ENCODE results near the gene FAM110C. TPM values are rescaled to one million over a fixed set of nuclear protein-coding genes. Genes with fewer than 3 reads are reported as not detected.
"Not testable (repeated sequence)": the region's sequence is repeated elsewhere in the genome, so short reads cannot be mapped to it uniquely, and the experiment has no call there.

The FAM110C gene
- total RNA-seq, 2 donors from 2014 or later, result 16.6 to 20.4 TPM

DNA sequence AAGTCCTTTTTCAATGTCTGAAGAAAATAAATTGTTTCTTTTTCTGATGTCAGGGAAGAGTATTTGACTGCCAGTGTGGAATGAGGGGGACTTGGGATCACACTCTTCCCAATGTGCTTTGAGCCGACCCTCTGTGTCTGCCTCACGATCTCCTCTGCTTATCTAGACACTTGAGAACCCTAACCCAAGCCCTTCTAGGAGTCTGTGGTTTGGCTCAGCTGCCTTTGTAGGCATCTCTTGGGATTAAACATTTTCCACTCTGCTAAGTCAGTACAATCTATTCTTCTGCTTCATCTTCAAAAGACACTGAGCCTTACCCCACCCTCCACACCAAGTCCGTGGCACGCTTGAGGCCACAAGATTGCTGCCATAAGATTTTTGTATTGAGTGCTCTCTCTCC is 19.4 kb downstream of the FAM110C start:
- Histone ChIP-seq H3K4me3 (no peak overlapping the region), H3K27me3 (no peaks in the 10 kb centered on the region), H3K36me3 (replicated peaks in 1 of 2; ENCODE audit: insufficient read depth in 1 of 2, low read depth in 2 of 2) (no peaks in the 10 kb centered on the region), H3K4me1 (peaks cover 36% of the 10 kb centered on the region), H3K9me3 (peaks cover 0 to 4% (median 0%) of the 10 kb centered on the region in 3 donors), H3K27ac (no peak overlapping the region)
- no peak for TF ChIP-seq POLR2A (IDR thresholded peaks at IDR 0.05)
- TF ChIP-seq, protein P1, sequence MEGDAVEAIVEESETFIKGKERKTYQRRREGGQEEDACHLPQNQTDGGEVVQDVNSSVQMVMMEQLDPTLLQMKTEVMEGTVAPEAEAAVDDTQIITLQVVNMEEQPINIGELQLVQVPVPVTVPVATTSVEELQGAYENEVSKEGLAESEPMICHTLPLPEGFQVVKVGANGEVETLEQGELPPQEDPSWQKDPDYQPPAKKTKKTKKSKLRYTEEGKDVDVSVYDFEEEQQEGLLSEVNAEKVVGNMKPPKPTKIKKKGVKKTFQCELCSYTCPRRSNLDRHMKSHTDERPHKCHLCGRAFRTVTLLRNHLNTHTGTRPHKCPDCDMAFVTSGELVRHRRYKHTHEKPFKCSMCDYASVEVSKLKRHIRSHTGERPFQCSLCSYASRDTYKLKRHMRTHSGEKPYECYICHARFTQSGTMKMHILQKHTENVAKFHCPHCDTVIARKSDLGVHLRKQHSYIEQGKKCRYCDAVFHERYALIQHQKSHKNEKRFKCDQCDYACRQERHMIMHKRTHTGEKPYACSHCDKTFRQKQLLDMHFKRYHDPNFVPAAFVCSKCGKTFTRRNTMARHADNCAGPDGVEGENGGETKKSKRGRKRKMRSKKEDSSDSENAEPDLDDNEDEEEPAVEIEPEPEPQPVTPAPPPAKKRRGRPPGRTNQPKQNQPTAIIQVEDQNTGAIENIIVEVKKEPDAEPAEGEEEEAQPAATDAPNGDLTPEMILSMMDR (IDR thresholded peaks at IDR 0.05), result no peak
- intact Hi-C loops (cut with DNase I), result no loop called here
- 93% methylated on average over 4 of the region's 4 CpGs for WGBS, 2 donors
- ATAC-seq (no peak), DNase-seq (no peak)

DNA sequence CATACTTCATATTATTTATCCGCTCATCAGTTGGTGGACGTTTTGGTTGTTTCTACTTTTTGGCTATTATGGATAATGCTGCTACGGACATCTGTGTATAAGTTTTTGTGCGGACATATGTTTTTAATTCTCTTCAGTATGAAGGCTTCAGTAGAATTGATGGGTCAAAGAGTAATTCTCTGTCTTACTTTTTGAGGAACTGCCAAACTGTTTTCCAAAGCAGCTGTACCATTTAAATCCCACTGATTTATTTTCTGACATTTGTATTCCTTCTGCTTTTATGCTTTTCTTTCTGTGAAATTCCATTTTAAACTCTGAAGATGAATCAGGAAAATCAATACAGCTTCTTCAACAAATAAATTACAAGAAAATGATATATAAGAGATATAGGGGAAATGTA is 20.8 kb downstream of the FAM110C start:
- peaks cover 42% of the 10 kb centered on the region for H3K4me1 ChIP-seq
- H3K9me3 ChIP-seq, result peaks cover 0 to 4% (median 0%) of the 10 kb centered on the region in 3 donors
- H3K36me3 ChIP-seq (replicated peaks in 1 of 2; ENCODE audit: insufficient read depth in 1 of 2, low read depth in 2 of 2), result no peaks in the 10 kb centered on the region
- H3K27me3 ChIP-seq, result no peaks in the 10 kb centered on the region
- H3K27ac ChIP-seq, result no peak overlapping the region
- intact Hi-C loops (cut with DNase I), result no loop called here
- TF ChIP-seq, protein P1 (IDR thresholded peaks at IDR 0.05), result no peak
- TF ChIP-seq POLR2A (IDR thresholded peaks at IDR 0.05), result no peak
- no peak for ATAC-seq
- no peak for DNase-seq
- 82 to 86% methylated on average over 4 of the region's 4 CpGs for WGBS, 2 donors
- no peak overlapping the region for H3K4me3 ChIP-seq

DNA sequence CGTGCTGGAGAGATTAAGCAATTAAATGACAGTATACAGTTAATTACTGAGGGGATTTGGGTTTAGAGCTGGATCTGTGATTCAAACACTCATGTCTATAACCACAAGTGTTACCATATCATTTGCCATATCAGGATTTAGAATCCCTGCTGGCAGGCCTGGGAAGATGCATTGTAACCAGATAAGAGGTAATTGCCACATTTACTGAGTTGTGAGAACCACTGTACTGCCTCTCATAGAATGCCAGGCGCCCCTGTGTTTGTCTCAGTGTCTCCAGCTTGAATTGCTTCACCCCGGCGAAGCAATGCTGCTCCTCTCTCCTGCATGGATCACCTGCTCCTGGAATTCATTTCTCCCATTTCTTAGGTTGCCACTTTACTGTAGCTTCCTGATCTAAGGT is 21.7 kb downstream of the FAM110C start:
- intact Hi-C loops (cut with DNase I); H3K27me3 ChIP-seq; ATAC-seq; H3K36me3 ChIP-seq (replicated peaks in 1 of 2; ENCODE audit: insufficient read depth in 1 of 2, low read depth in 2 of 2); H3K4me3 ChIP-seq; H3K9me3 ChIP-seq; DNase-seq: not testable (repeated sequence)
- peak overlapping the region in 3 of 4 donors; percentile 46 to 81 (median 57) for H3K27ac ChIP-seq
- peaks cover 51% of the 10 kb centered on the region for H3K4me1 ChIP-seq
- 83 to 84% methylated on average over 4 of the region's 4 CpGs for WGBS, 2 donors

DNA sequence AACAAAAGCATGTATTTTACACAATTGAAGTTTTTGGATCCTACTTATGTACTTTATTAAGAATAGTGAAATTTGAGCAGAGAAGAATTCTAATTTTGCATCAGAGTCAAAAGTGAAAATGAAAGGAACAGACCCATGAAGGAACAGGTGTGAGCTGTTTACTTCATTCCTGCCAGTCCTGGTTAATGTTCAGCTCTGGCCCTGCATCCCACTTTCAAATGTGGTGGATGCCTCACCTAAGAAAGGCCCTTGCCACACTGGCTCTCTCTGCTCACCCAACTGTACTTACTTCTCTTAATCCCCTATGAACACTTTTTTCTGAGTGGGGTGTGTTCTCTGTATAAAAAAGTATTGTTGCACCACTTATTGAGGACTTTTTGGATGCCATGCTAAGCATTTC is 22.2 kb downstream of the FAM110C start:
- H3K36me3 ChIP-seq (replicated peaks in 1 of 2; ENCODE audit: insufficient read depth in 1 of 2, low read depth in 2 of 2), result no peaks in the 10 kb centered on the region
- intact Hi-C loops (cut with DNase I), result no loop called here
- DNase-seq (peak; percentile 33 to 71 (median 62)), ATAC-seq (peak; percentile 60)
- peak overlapping the region; percentile 46 to 81 (median 61) for H3K27ac ChIP-seq
- H3K9me3 ChIP-seq, result peaks cover 0 to 4% (median 0%) of the 10 kb centered on the region in 3 donors
- no peaks in the 10 kb centered on the region for H3K27me3 ChIP-seq
- H3K4me3 ChIP-seq, result no peak overlapping the region
- TF ChIP-seq, protein P1 (IDR thresholded peaks at IDR 0.05), result no peak
- TF ChIP-seq POLR2A (IDR thresholded peaks at IDR 0.05), result no peak
- peaks cover 51% of the 10 kb centered on the region for H3K4me1 ChIP-seq

DNA sequence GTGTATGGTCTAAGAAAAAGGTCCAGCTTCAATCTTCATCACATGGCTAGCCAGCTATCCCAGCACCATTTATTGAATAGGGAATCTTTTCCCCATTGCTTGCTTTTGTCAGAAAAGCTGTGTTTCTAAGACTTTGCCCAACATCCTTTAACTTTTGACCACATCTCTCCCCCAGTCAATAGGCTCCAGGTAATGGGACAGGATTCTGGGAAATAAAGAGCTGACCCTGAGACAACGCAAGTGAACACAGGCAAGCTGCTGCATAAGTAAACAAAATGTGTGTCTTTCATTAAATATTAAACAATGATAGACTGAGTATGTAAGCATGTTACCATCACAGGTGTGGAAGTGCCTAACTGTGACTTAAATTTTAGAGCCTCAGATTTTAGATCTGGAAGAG is 23.0 kb downstream of the FAM110C start:
- TF ChIP-seq, protein P1 (IDR thresholded peaks at IDR 0.05), result no peak
- TF ChIP-seq POLR2A (IDR thresholded peaks at IDR 0.05), result no peak
- intact Hi-C loops (cut with DNase I), result no loop called here
- H3K9me3 ChIP-seq, result peaks cover 0 to 4% (median 0%) of the 10 kb centered on the region in 3 donors
- peak in 2 of 4 donors; percentile 30 to 37 for DNase-seq
- no peaks in the 10 kb centered on the region for H3K36me3 ChIP-seq (replicated peaks in 1 of 2; ENCODE audit: insufficient read depth in 1 of 2, low read depth in 2 of 2)
- no peak overlapping the region for H3K4me3 ChIP-seq
- WGBS, 2 donors, result 19 to 29% methylated on average over 1 of the region's 1 CpG
- no peaks in the 10 kb centered on the region for H3K27me3 ChIP-seq
- H3K4me1 ChIP-seq, result peaks cover 55% of the 10 kb centered on the region
- H3K27ac ChIP-seq, result peak overlapping the region in 3 of 4 donors; percentile 57 to 81 (median 65)
- peak; percentile 31 for ATAC-seq

DNA sequence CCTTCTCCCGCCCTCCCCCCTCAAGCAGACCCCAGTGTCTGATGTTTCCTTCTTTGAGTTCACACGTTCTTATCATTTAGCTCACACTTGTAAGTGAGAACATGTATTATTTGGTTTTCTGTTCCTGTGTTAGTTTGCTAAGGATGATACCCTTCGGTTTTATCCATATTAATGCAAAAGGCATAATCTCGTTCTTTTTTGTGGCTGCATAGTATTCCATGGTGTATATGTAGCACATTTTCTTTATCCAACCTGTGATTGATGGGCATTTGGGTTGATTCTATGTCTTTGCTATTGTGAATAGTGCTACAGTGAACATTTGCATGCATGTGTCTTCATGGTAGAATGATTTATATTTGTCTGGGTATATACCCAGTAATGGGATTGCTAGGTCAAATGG is 24.1 kb downstream of the FAM110C start:
- intact Hi-C loops (cut with DNase I); H3K27me3 ChIP-seq; DNase-seq; H3K4me3 ChIP-seq; ATAC-seq; H3K9me3 ChIP-seq; H3K36me3 ChIP-seq (replicated peaks in 1 of 2; ENCODE audit: insufficient read depth in 1 of 2, low read depth in 2 of 2): not testable (repeated sequence)
- 83 to 84% methylated on average over 4 of the region's 4 CpGs for WGBS, 2 donors
- Histone ChIP-seq H3K4me1 (peaks cover 55% of the 10 kb centered on the region), H3K27ac (peak overlapping the region in 1 of 4 donors; percentile 65)

Data from body of pancreas (tissue), 4 donors.